ENCODE measurements around the gene ELANE.
"Not testable (repeated sequence)": the region's sequence is repeated elsewhere in the genome, so short reads cannot be mapped to it uniquely, and the experiment has no call there.

ELANE gene

DNA sequence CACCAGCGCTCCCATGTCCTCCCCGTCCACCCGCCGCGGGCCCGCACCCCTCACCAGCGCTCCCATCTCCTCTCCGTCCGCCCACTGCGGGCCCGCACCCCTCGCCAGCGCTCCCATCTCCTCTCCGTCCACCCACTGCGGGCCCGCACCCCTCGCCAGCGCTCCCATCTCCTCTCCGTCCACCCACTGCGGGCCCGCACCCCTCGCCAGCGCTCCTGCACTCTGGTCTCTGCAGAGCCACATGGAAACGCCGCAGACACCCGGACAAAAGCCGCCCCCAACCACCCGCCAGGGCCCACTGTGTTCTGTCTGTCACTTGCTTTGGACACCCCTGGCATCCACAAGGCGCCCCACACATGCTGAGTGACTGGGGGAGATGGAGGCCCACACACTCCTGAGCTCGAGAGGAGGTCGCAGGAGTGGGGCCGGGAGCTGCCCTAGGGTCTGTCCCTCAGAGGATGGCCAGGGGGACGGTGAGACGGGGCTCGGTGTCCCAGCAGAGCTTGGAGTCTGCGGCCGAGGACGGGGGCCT lies 14.7 kb downstream of the ELANE start:
- DNase-seq: no peak

DNA sequence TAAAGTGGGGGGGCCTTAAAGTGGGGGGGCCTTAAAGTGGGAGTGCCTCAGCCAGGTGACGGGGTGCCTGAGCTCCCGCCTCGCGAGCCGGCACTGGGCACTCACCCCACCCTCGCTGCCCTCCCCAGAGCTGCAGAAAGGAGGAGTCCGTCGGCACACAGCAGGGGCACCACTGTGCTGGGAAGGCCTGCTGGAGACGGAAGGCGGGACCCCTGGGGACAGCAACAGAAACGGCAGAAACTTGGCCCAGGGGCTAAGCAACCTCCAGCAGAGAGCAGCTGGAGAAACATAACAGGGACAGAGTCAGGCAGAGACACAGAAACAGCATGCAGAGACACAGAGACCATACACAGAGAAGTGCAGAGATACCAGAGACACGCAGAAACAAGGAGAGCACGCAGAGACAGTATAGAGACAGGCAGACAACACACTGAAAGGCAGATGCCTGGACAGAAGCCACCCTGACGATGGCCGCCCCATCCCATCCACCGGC lies 15.2 kb downstream of the ELANE start:
- no peak for DNase-seq

DNA sequence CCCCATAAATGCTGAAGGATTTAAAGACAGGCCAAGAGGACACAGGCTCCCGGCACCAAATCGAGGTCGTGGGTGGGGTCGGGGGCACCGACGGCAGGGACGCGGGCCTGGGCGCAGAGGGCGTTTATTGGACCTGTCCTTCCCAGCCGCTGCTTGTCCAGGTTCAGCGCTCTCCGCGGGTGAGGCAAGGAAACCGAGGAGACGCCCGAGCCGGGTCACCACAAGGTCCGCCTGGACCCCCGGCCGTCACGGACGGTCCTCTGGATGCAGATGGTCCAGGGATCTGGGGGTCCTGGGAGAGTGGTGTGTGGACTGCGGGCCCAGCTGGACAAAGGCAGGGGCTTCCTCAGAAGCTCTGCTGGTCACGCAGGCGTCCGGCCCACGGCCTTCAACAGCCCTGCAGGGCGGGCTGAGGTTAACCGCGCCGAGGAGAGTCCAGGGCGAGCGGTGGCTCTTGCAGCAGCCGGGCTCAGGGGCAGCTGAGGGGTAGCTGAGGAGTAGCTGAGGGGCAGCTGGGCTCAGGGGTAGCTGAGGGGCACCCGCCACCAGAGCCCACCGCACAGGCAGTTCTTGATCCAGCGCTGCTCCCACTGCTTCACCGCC lies 15.9 kb downstream of the ELANE start:
- no peak for DNase-seq

DNA sequence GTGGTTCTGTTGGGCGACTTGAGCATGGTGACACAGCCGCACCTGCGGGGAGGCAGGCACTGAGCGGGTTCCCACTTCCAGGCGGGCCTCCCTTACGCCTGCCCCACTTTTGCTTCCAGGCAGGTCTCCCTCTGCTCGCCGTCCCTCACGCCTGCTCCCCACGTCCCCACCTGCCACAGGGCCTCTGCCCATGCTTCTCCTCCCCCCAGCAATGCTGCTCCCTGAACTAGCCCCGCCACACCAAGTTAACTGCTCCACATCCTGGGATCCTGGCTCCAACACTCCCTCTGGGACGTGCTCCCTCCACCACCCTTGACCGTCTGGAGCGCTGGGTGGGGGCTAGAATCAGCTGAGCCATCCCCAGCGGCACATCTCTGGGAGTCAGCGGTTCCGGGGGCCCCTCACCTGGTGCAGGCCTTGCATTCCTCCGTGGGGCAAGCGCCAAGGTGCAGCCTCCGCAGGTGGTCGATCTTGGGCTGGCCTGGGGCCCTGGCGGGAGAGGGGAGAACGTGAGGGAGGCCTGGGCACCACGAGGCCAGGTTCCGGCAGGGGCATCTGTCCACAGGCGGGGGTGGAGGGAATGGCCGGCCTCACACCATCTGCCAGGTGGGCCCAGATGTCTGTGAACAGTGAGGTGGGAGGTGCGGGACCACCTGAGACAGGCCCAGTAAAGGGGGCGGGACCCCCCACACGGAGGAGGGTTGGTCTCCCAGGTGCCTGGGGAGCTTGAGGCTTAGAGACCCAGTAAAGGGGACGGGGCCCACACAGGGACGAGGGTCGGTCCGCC lies 16.5 kb downstream of the ELANE start:
- no peak for DNase-seq

DNA sequence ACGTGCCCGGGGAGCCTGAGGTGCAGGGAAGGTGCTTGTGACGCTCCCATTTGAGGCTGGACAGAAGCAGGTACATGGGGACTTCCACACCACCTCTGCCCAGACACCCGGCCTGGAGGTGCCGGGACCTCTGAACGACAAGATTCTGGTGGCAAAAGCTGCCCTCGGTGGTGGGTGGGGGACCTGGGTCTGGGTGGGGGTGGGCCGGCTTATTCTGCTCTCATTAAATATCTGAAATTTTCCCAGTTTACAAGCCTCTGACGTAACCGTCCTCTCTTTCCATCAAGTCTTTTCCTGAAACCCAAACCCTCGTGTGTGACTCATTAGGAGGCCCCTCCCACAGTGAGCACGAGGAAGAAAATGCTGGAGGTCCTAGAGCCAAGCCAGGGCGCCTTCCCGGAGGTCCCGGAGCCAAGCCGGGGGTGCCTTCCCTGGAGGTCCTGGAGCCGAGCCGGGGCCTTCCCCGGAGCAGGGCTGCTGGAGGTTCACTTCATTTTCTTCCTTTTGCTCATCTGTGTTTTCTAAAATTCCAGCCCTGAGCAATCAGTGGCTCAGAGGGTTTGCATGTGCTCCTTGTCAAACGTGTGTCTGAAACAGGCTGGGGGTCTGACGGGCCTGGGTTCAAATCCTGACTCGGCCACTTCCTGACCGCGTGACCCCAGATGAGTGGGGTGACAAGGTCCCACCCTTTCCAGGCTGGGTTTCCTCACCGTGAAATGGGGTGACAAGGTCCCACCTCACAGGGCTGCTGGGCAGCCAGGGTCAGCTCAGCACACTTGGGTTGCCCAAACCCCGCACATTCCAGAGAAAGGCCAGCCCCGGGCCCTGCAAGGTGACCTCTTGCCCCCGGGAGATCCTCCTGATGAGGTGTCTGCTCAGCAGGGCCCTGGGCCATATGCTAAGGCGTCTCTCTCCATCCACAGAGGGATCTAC lies 17.4 kb downstream of the ELANE start:
- DNase-seq: no peak

DNA sequence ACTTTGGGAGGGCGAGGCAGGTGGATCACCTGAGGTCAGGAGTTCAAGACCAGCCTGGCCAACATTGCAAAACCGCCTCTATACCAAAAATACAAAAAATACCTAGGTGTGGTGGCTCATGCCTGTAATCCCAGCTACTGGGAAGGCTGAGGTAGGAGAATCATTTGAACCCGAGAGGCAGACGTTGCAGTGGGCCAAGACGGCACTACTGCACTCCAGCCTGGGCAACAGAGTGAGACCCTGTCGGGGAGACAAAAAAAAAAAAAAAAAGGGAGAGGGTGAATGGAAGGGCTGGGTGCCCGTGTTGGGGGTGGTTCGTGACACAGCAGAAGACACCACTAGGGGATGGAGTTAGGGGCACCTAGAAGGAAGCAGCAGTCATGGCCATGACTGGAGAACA lies 18.2 kb downstream of the ELANE start:
- no peak for DNase-seq

DNA sequence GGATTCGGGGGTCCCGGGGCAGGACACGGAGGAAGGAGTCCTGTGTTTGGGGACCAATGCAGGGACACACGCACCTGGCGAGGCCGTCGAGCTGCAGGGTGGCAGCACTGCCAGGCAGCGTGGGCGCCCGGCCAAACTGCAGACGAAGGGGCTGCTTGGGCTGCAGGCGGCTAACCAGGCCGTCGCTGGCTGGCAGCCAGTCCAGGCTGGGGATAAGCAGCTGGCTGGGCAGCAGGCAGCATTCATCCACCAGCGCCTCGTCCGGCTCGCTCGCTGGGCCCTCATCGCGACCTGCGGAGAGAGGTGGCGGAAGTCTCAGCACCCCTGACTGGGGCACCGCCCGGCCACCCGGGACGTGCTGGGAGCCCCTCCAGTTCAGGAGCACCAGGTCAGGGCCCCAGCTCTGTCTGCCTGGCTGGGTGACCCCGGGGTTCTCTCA lies 18.9 kb downstream of the ELANE start:
- DNase-seq: peak; percentile 16

DNA sequence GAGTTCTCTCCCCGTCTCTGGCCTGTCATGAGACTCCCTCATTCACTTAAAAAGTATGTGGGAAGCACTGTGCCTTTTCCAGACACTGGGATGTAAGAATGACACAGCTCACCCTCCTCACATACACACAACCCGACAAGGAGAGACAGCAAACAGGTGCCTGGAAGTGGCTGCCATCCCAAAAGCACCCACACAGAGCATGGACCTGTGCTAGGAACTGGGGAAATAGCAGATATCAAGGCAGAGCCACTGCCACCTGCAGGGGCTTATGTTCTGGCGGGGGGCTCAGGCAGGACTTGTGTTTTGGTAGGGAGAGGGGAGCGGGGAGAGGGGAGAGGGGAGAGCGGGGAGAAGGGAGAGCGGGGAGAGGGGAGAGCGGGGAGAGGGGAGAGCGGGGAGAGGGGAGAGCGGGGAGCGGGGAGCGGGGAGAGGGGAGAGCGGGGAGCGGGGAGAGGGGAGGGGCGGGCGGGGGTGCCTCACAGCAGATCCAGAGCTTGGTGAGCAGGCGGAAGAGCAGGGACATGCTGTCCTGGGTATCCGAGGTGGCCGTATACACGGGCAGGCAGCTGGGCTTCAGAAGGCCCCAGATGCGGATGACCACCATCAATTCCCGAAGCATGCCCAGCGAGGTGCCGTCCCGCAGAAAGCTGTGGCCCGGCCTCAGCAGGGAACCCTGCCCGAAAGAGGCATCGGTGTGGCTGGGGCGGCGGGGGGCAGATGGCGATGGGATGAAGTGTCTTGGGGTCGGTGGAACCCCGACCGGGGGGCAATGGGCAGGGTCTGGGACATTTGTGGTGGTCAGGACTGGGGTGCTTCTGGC lies 19.6 kb downstream of the ELANE start:
- no peak for DNase-seq

DNA sequence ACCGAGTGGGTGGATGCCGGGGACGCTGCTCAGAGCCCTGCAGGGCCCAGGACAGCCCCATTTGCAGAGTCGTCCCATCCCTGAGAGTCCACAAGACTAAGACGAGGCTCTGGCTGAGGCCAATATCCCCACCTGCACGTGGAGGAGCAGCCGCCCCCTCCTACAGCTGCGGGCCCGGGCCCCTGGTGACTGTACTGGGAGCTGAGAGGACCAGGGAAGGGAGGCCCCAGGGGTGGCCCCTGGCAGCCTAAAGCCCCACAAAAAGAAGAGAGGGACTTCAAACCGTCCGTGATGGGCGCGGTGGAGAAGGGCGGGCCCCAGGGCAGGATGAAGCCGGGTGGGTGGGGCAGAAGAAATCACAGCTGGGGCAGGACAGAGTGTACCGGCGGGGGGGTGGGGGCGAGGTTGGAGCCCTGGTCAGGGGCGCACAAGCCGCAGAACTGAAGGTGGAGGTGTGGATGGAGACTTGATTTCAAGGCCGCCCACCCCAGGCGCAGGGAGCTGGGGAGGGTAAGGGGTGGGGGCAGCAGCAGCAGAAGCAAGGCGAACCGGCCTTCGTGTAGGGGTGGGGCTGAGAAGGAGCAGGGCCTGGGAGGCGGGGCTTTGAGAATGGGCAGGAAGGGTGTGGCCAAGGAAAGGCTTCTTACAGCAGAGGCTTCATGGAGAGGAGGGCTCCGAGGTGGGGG lies 20.3 kb downstream of the ELANE start:
- peak; percentile 22 for DNase-seq

DNA sequence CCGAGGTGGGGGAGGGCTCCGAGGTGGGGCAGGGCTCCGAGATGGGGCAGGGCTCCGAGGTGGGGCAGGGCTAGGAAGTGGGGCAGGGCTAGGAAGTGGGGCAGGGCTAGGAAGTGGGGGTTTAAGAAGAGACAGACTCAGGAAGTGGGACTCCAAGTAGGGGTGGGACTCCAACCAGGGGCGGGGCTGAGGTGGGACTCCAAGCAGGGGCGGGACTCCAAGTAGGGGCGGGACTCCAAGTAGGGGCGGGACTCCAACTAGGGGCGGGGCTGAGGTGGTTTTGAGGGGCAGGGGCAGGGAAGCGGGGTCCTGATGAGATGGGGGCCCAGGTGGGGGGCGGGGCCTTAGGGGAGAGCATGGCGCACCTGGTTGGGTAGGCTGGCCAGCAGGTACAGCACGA lies 21.0 kb downstream of the ELANE start:
- no peak for DNase-seq

DNA sequence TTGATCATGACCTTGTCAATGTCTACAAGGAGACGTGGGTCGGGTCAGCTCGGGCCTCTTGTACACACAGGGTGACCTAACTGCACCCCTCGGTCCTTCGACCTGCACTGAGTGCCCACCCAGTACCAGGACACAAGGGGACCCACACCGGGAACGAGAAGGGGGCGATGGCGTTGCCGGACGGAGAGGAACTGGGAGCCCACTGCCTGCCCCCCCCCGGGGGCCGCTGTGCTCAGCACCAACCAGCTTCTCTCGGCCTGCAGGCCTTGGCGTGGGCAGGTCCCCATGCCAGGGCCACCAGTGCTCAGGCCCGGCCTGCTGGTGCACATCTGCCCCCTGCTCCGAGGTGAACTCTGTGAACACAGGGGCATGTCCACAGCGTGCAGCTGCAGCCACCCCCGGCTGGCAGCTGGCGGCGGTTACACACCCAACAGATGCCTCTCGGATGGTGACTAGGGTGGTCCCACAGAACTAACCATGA lies 21.5 kb downstream of the ELANE start:
- DNase-seq: no peak

DNA sequence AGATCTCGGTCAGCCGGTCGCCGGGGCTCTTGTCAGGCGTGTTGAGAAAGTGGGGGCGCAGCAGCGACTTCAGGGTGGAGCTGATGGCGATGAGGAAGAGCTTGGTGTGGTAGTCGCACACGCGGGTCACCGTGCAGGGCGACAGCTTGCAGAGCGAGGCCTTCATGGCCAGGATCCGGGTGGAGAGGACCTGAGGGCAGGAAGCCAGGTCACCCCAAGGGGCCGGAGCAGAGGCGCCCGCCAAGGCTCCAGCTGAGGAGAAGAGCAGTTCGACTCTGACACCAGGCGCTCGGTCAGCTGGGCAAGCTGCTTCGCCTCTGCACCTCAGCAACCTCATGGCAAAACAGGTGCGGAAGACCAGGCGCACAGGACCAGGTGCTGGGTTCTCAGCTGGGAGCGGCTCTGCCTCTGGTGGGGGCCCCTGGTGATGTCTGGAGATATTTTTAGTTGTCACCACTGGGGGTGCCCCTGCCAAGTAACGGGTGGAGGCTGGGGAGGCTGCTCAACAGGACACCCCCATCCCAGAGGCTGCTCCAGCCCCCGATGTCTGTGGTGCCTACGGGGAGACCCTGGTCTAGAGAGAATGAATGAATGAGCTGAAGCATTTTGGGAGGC lies 23.3 kb downstream of the ELANE start:
- DNase-seq: no peak

DNA sequence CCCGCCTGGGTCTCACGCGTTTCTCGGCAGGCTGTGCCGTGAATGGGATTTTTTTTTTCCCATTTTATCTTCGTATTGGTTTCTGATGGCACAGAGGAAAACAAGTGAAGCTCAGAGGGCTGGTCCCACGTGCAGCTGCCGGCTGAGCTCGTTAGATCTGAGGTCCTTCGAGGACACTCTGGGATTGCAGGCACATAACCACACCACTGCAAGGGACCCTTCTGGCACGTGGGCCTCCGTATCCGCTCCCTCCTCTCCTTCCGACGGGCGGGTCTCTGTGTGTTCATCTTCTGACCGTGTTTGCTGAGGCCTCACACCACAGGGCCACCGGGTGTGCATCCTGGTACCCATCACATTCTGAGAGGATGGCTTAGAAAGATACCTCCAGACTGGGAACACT lies 24.0 kb downstream of the ELANE start:
- no peak for DNase-seq

DNA sequence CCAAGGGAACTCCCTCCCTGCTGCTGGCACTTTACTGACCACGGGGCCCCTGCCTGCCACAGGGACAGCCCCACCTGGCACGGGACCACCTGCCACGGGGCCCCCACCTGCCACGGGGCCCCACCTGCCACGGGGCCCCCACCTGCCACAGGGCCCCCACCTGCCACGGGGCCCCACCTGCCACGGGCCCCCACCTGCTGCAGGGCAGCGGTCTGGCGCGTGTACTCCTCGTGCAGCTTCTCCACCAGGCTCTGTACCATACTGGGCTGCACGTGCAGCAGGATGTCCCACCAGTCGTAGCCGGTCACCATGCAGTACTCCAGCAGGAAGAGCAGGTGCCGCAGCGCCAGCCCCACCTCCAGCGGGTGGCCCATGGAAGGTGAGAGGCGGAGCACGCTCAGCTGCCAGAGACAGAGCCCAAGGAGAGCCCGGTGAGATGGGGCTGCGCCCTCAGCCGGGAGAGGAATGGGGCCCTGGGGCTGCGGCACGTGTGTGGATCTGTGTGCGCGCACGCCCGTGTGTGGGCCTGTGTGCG lies 24.7 kb downstream of the ELANE start:
- DNase-seq: no peak

DNA sequence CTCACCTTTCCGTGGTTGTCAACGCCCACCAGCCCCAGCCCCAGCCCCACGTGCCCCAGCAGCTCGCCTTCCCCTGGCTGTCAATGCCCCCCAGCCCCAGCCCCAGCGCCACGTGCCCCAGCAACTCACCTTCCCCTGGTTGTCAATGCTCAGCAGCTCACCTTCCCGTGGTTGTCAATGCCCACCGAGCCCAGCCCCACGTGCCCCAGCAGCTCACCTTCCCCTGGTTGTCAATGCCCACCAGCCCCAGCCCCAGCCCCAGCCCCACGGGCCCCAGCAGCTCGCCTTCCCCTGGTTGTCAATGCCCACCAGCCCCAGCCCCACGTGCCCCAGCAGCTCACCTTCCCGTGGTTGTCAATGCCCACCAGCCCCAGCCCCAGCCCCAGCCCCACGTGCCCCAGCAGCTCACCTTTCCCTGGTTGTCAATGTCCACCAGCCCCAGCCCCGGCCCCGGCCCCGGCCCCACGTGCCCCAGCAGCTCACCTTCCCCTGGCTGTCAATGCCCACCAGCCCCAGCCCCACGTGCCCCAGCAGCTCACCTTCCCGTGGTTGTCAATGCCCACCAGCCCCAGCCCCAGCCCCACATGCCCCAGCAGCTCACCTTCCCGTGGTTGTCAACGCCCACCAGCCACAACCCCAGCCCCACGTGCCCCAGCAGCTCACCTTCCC lies 26.0 kb downstream of the ELANE start:
- not testable (repeated sequence) for DNase-seq

DNA sequence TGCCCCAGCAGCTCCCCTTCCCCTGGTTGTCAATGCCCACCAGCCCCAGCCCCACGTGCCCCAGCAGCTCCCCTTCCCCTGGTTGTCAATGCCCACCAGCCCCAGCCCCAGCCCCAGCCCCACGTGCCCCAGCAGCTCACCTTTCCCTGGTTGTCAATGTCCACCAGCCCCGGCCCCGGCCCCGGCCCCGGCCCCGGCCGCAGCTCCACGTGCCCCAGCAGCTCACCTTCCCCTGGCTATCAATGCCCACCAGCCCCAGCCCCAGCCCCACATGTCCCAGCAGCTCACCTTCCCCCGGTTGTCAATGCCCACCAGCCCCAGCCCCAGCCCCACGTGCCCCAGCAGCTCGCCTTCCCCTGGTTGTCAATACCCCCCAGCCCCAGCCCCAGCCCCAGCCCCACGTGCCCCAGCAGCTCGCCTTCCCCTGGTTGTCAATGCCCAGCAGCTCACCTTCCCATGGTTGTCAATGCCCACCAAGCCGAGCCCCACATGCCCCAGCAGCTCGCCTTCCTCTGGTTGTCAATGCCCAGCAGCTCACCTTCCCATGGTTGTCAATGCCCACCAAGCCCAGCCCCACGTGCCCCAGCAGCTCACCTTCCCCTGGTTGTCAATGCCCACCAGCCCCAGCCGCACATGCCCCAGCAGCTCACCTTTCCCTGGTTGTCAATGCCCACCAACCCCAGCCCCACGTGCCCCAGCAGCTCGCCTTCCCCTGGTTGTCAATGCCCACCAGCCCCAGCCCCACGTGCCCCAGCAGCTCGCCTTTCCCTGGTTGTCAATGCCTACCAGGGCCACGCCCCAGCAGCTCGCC lies 26.9 kb downstream of the ELANE start:
- DNase-seq: not testable (repeated sequence)

DNA sequence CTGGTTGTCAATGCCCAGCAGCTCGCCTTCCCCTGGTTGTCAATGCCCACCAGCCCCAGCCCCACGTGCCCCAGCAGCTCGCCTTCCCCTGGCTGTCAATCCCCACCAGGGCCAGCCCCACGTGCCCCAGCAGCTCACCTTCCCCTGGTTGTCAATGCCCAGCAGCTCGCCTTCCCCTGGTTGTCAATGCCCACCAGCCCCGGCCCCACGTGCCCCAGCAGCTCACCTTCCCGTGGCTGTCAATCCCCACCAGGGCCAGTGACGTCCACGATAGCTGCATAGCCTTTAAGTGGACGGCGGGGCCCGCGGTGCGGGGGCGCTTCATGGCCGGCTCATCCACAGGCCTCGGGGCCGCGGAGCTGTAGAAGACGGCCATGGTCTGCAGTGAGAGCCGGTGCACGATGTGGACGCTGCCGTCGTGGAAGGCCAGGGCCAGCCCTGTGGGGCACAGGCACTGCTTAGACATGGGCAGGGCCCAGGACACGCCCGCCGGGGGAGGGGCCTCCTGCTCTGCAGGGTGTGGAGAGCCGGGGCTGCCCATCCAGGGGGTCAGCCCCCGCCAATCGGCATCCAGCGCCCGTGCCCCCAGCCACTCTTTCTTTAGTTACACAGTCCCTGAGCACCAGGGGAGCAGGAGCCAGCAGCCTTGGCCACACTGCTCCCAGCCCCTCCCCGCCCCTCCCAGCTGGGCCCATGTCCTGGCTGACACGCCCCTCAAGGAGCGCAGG lies 27.8 kb downstream of the ELANE start:
- no peak for DNase-seq

DNA sequence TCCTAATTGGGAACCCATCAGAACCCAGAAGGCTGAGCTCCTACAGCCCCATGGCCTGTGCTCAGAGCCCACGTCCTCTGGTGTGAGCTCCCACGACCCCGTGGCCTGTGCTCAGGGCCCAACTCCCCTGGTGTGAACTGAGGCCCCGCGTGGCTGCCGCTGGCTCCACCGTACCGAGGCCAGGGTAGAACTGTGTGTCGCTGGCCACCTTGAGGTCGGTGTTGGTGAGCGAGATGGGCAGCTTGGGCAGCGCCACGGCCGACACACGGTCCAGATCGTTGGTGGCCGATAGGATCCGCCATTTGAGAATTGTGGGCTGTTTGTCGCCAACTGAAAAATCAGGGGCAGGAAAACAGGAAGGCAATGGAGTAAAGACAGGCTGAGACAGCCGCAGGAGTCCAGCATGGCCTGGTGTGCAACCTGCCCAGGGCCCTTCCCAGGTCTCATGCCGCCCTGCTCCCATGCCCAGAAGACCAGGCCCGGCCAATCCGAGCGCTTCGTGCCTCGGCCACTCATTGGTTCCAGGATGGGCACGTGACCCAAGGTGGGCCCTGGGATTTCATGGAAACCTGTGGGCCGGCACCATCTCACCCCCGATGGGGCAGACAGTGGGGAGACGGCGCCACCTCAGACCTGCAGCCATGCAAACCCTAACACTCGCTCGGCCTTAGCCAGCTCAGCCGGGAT lies 29.4 kb downstream of the ELANE start:
- no peak for DNase-seq
